ENCODE measurements around the gene MYLIP.

DNA sequence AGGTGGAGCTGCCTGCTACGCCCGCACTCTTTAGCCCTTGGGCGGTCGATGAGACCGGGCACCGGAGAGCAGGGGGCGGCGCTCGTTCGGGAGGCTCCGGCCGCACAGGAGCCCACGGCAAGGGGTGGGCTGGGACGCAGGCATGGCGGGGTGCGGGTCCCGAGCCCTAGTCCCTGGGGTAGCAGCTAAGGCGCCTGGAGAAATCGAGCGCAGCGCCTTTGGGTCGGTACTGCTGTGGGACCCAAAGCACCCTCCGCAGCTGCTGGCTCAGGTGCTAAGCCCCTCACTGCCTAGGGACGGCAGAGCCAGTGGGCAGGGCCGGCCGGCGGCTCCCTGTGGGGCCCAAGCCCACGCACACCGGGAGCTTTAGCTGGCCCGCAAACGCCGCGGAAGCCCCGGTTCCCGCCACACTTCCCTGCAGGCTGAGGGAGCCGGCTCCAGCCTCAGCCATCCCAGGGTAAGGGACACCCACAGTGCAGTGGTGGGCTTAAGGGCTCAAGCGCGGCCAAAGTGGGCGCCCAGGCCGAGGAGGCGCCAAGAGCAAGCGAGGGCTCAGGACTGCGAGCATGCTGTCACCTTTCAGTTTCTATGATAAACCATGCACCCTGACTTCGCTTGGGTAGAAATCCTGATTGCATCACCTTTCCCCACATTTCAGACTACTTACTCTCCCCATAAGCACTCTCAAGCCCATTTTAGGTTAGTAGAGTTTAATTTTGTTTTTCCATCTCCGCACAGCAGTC, 52.0 kb downstream of the MYLIP start:
- TF ChIP-seq, protein P1, sequence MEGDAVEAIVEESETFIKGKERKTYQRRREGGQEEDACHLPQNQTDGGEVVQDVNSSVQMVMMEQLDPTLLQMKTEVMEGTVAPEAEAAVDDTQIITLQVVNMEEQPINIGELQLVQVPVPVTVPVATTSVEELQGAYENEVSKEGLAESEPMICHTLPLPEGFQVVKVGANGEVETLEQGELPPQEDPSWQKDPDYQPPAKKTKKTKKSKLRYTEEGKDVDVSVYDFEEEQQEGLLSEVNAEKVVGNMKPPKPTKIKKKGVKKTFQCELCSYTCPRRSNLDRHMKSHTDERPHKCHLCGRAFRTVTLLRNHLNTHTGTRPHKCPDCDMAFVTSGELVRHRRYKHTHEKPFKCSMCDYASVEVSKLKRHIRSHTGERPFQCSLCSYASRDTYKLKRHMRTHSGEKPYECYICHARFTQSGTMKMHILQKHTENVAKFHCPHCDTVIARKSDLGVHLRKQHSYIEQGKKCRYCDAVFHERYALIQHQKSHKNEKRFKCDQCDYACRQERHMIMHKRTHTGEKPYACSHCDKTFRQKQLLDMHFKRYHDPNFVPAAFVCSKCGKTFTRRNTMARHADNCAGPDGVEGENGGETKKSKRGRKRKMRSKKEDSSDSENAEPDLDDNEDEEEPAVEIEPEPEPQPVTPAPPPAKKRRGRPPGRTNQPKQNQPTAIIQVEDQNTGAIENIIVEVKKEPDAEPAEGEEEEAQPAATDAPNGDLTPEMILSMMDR (IDR thresholded peaks at IDR 0.05; ENCODE audit: insufficient read depth, low read length, poor library complexity, severe bottlenecking), result no peak
- TF ChIP-seq EZH2phosphoT487 (conservative IDR thresholded peaks at IDR 0.05; ENCODE audit: low read length), result no peak
